Activated CD4-positive, alpha-beta T cell treated with anti-CD3 and anti-CD28 coated beads for 1 hour (primary cell): Measurements from ENCODE around the gene COL4A1.

Experiments
- DNase-seq: peaks from one replicate; pipeline ENCODE4 v3.0.0-alpha.2; 2020

The COL4A1 gene

GRCh38 chr13:110212529-110212928, 94.4 kb downstream of the COL4A1 start:
- DNase-seq = no peak

GRCh38 chr13:110211735-110212134, 95.2 kb downstream of the COL4A1 start:
- no peak for DNase-seq

DNA sequence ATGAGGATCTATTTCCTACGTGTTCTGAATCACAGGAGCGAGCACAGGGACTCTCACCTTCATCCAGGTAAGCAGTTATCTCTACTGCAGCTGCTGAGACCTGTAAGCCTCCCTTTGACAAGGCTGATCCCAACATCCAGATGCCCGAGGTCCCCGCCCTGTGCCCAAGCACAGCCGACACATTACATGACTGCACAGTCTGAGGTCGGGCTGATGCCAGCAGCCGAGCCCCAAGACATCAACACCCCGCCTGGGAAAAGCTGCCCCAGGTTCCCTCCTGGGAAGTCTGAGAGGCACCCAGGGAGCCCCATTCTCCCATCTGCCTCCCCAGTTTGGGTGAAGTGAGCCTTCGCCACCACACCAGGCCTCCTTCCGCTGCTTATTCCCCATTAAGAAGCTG, 95.9 kb downstream of the COL4A1 start:
- no peak for DNase-seq

GRCh38 chr13:110210604-110210985, 96.4 kb downstream of the COL4A1 start:
- DNase-seq = no peak

DNA sequence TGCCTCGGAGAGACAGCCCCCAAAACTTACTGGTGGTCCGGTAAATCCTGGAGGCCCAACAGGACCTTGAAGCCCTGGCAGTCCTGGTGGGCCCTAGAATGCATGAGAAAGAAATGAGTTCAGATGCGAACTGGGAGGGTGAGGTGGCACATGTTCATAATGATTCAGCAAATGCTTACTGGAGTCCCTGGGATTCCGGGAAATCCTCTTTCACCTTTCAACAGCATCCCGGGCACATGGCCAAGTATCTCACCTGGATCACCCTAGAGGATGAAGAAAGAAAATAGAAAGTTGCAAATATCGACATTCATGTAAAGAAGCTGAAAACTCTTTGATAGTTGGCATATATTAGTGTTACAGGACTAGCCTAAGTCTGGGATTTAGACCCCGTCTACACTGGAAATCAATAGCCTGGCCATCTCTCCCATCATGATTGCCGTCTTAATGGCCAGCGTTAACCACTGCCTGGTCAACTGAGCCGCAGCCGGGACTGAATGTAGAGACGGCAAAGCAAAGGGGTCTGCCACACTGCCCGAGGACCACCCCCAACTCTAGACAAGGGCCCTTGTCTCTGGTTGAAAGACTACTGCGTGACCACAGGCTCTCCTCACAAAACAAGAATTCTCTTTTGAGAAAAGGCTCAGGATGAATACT, 96.9 kb downstream of the COL4A1 start:
- no peak for DNase-seq

DNA sequence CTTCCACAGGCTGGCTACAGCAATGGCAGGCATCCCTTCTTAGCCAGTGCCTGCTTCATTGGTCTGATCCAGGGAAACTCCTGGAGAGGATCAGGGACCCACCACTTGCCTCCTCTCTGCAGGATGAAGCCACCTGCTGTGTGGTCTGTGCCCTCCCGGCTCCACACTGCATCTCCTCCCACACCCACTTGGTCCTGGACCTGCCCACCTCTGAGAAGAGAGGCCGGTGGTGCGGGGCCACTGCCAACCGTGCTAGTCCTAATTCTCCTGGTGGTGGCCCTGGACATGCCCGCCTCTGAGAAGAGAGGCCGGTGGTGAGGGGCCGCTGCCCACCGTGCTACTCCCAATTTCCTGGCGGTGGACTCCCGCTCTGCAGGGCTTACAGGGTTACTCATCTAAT, 98.8 kb downstream of the COL4A1 start:
- no peak for DNase-seq

DNA sequence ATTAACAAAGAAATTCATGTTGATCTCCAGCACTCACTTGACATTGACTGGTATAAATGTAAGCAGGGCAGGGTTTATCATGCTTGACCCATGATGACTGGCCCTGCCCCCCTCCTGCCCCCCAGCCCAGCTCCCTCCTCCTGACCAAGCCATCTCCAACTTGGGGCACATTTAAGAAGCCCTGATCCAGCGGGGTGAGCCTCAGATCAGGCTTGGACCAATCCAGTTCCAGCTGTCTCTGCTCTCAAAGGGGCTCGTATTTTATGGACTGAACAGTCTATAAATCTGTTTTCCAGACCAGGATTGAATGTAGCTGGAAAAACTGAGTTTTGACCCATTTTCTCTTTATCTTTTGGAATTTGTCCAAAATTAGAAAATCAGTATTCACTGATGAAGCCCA, 100.0 kb downstream of the COL4A1 start:
- no peak for DNase-seq

GRCh38 chr13:110206185-110206584, 100.8 kb downstream of the COL4A1 start:
- no peak for DNase-seq

DNA sequence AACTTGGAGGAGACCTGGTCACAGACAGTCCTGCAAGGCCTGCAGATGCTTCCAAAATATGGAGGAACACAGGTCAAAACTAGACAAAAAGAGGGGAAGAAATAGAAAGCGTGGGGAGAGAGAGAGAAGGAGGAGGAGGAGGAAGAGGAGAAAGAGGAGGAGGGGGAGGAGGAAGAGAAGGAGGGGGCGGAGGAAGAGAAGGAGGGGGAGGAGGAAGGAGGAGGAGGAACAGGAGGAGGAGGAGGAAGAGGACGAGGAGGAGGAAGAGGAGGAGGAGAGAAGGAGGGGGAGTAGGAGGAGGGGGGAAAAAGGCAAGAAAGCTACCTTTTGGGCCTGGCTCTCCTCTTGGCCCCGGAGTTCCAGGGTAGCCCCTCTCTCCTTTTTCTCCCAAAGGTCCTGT, 105.8 kb downstream of the COL4A1 start:
- no peak for DNase-seq

GRCh38 chr13:110200276-110200870, 106.6 kb downstream of the COL4A1 start:
- no peak for DNase-seq

GRCh38 chr13:110199046-110199831, 107.7 kb downstream of the COL4A1 start:
- no peak for DNase-seq

GRCh38 chr13:110197471-110197870, 109.5 kb downstream of the COL4A1 start:
- DNase-seq = no peak

- DNase-seq = no peak
Observed at GRCh38 chr13:110197026-110197425, 109.9 kb downstream of the COL4A1 start.

- DNase-seq = no peak
Observed at GRCh38 chr13:110195547-110196485, 111.1 kb downstream of the COL4A1 start.

DNA sequence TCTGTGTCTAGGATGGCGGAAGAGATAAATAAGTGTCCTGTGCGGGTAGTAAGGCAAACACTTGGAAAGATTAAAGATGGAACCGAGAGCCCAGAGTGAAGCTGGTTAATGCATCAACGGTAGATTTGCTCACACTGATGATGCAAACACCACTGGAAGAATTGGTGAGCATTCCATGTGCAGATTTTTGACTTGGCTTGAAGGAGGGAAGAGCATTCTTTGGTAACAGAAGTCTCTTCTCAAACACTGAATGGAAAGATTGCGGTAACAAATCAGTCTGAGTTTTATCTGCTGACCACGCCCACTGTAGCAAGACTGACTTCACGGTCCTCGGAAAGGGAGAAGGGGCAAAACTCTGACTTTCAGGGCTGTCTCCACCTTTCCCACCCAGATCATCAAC, 112.5 kb downstream of the COL4A1 start:
- no peak for DNase-seq

GRCh38 chr13:110193491-110193890, 113.5 kb downstream of the COL4A1 start:
- DNase-seq = no peak

DNA sequence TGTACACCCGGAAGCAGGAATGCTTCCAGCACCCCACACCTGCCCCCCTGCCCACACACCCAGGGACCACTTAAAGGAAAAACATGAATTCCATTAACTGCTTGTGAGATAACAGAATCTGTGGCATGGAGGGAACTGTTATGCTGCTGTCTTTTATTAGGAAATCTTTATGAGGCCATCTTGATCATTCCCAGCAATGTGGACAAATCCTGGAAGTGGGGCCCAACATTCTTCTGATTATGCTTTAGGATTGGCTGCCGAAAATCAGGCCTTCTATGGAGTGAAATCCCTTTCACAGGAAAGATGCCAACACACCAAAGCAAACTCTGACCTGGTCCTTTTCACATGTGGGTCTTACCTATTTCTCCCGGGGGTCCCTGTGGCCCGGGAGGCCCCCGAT, 114.5 kb downstream of the COL4A1 start:
- DNase-seq = no peak

GRCh38 chr13:110187641-110188161, 119.3 kb downstream of the COL4A1 start:
- no peak for DNase-seq

DNA sequence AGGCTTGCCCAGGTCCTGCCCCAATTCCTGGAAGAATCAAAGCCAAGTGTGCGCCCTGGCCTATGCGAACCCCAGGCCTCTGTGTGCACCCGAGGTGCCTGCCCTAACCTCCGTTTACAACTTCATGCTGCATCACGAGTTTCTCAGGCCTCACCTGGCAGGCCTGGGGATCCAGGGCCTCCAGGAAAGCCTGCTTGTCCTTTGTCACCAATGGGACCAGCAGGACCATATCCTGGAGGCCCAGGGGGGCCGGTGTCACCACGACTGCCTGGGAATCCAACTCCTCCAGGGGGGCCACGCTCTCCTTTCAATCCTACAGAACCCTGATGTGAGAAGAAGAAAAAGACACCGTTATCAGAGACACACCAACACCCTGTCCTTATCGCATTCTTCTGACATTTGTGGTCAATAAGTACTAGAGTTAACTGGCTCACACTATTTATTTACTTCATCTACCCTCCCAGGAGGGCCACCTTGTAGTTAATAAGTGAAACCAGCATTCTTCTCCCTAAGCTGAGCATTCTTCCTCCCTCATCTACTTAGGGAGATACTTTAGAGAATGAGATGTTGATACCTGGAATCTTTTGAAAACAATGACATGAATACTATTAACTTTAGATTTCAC, 120.6 kb downstream of the COL4A1 start:
- no peak for DNase-seq

DNA sequence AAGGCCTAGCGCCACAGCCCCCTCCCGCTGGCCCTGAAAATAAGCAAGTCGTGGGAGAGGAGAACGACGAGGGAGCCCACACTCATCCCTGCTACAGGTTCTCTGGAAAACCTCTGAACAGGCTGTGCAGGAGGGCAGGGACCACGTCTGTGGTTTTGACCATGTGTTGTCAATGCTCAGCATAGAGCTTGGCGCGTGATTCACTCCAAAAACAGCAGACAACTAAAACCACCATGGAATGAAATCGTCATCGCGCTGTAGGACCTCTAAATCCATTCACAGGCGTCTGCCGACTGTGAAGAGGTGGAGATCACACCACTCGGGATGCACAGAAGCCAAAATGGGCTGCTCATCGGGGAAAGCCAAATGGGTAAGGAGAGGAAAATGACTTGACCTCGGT, 121.3 kb downstream of the COL4A1 start:
- DNase-seq = no peak

- no peak for DNase-seq
Observed at GRCh38 chr13:110183910-110184309, 123.0 kb downstream of the COL4A1 start.

DNA sequence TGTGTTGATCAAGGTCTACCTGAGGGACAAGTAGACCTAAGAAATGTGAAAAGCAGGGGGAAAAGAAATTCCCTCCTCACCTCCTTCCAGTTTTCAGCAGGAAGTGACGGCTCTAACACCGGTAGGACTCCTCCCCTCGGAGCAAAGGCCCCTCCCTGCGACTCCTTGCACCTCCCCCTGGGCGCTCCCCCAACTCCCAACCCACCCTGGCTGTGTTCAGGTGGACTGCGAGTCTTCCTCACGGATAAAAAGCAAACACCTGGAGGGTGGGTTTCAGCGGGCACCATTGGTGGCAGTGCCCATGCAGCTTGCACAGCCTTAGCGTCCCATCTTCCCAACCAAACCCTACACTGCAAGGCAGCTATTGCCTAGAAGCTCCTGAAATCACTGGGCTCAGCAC, 124.5 kb downstream of the COL4A1 start:
- no peak for DNase-seq
